Activated T-helper 1 cell treated with anti-CD3 and anti-CD28 coated beads, Interleukin-12 subunit alpha, Interleukin-12 subunit beta, Interleukin-2, Interleukin-4 antibody, amounts not matched to agents 30 ng/mL and 10 ng/mL and 1 ng/mL, durations not matched to agents 14 hours and 24 hours and 36 hours (primary cell): ENCODE measurements around the gene GRID2. TPM values are rescaled to one million over a fixed set of nuclear protein-coding genes. Genes with fewer than 3 reads are reported as not detected.

Experiments used
- DNase-seq: peaks from one replicate; pipeline ENCODE4 v3.0.0; 2021; ENCODE audit warnings: low spot score
- H3K27ac Mint-ChIP-seq: one replicate; pipeline ENCODE4 v1.8.0; 2021; ENCODE audit warnings: mild to moderate bottlenecking, mixed read lengths
- H3K27me3 Mint-ChIP-seq: one replicate; pipeline ENCODE4 v1.8.0; 2022; ENCODE audit warnings: mild to moderate bottlenecking, moderate library complexity, mixed read lengths; ENCODE audit not compliant: insufficient read depth
- H3K36me3 Mint-ChIP-seq: one replicate; pipeline ENCODE4 v1.8.0; 2021; ENCODE audit warnings: low read depth, mixed read lengths
- H3K4me1 Mint-ChIP-seq: one replicate; pipeline ENCODE4 v1.8.0; 2021; ENCODE audit warnings: low read depth, mixed read lengths
- H3K4me3 Mint-ChIP-seq: one replicate; pipeline ENCODE4 v1.8.0; 2021; ENCODE audit warnings: mild to moderate bottlenecking, moderate library complexity, mixed read lengths
- H3K9me3 Mint-ChIP-seq: one replicate; pipeline ENCODE4 v1.8.0; 2021; ENCODE audit warnings: mixed read lengths
- intact Hi-C: fragments of 100-400 bp; cut with micrococcal nuclease; formaldehyde crosslinking; loops from one replicate; pipeline ENCODE4 v1.15.1; 2024
- total RNA-seq: library from RNA; stranded (reverse); gene quantifications from 2 replicates; pipeline ENCODE4 v1.2.3, GENCODE V29; 2022

GRID2 gene
- total RNA-seq, 1 donor from 2014 or later, result not detected

DNA sequence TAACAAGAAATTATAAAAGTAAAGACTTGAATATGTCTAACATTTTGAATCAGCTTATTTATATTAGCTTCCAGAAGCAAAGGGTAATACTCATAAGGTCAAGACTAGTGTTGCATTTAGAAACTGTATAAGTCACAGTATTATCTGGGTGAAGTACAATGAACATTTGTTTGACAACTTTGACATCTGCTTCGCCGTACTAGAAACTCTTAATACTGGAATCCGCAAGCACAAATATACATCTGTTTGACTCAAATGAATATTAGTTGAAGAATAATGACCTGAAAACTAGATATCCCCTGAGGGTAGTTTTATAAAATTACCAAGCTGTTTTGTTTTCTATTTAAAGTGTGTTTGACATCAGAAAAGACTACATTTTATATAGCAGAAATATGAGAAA, 1389.4 kb downstream of the GRID2 start:
- no peak for DNase-seq
- H3K36me3 Mint-ChIP-seq, result no peaks in the 10 kb centered on the region
- H3K4me1 Mint-ChIP-seq, result no peaks in the 10 kb centered on the region
- no peaks in the 10 kb centered on the region for H3K27me3 Mint-ChIP-seq
- no peak overlapping the region for H3K4me3 Mint-ChIP-seq
- no peak overlapping the region for H3K27ac Mint-ChIP-seq
- intact Hi-C loops, result no loop called here
- H3K9me3 Mint-ChIP-seq, result no peaks in the 10 kb centered on the region

DNA sequence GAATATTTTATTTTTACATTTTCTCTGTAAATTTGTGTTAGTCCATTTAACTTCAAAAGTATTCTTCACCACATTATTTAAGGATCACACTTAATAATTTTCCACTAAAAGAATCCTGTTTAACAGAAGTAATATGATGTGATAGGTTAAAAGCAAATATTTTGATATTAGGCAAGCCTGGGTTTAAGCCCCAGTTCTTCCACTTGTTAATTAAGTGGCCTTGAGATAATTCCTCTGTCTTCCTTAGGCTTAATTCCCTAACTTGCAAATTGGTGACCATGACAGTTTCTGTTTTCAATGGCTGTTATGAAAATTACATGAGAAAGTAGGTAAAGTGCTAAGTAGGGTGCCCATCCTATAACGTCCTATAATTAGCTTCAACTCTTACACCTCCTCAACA, 1394.9 kb downstream of the GRID2 start:
- Mint-ChIP-seq H3K36me3 (no peaks in the 10 kb centered on the region), H3K9me3 (no peaks in the 10 kb centered on the region), H3K4me1 (no peaks in the 10 kb centered on the region), H3K27ac (no peak overlapping the region), H3K4me3 (no peak overlapping the region), H3K27me3 (no peaks in the 10 kb centered on the region)
- DNase-seq, result no peak
- intact Hi-C loops, result no loop called here

DNA sequence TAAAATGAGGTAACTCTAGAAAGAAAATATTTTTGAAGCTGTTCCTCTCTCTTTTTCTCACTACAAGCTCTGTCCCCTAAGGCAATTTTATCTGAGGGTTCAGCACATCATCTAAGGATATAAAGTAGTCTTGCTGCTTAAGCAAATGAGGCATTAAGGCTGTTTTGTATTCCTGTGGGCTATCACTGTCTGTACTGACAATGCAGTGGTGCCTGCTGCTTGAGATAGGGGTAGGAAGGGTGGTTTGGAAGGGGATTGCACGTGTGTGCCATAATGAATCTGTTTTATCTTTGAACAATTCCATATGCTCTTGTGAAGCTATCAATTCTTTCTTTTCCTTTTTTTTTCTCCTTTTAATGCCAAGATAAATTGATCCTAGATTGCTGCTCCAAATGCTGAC, 1396.8 kb downstream of the GRID2 start:
- Mint-ChIP-seq H3K4me3 (no peak overlapping the region), H3K4me1 (no peaks in the 10 kb centered on the region), H3K27me3 (no peaks in the 10 kb centered on the region), H3K36me3 (no peaks in the 10 kb centered on the region), H3K27ac (no peak overlapping the region), H3K9me3 (peaks cover 5% of the 10 kb centered on the region)
- intact Hi-C loops, result no loop called here
- no peak for DNase-seq

DNA sequence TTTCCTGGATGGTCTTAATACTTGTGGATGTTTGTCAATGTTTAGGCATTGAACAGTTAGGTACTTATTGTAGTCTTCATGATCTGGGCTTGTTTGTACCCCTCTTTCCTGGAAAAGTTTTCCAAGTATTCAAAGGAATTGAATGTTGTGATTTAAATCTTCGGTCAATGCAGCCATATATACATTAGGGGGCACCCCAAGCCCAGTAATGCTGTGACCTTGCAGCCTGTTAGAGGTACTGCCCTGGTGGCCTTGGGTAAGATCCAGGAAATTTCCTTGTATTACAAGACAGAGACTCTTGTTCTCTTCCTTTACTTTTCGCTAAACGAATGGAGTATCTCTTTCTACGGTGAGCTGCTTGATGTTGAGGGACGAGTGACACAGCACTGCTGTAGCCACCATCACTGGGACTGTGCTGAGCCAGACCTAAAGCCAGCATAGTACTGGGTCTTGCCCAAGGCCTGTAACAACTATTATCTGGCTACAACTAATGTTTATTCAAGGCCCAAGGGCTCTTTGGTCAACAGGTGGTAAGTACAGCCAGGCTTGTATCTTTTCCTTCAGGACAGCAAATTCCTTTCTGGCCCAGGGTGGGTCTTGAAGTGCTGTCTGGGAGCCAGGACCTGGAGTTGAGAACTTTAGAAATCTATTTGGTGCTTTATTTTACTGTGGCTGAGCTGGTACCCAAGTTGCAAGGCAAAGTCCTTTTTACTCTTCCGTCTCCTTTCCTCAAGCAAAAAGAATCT, 1406.5 kb downstream of the GRID2 start:
- no peaks in the 10 kb centered on the region for H3K36me3 Mint-ChIP-seq
- no peaks in the 10 kb centered on the region for H3K4me1 Mint-ChIP-seq
- H3K9me3 Mint-ChIP-seq, result no peaks in the 10 kb centered on the region
- no peaks in the 10 kb centered on the region for H3K27me3 Mint-ChIP-seq
- DNase-seq, result no peak
- H3K4me3 Mint-ChIP-seq, result no peak overlapping the region
- intact Hi-C loops, result no loop called here
- no peak overlapping the region for H3K27ac Mint-ChIP-seq

DNA sequence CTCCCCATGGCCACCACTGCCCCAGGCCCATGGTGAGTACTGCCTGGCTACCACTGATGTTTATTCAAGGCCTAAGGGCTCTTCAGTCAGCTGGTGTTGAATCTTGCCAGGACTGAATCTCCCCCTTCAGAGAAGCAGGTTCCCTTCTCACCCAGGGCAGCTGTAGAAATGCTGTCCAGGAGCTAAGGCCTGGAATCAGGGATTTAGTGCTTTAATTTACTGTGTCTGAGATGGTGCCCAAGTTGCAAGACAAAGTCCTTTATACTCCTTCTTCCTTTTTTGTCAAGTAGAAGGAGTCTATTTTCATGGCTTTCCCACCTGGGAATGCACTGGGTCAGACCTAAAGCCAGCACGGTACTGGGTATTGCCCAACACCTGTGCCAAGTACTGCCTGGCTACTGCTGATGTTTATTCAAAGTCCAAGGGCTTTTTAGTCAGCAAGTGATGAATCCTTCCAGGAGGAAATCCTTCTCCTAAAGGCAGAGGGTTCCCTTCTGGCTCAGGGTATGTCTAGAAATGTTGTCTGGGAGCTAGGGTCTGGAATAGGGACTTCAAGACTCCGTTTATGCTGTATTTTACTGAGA, 1407.2 kb downstream of the GRID2 start:
- Mint-ChIP-seq H3K9me3 (no peaks in the 10 kb centered on the region), H3K4me3 (no peak overlapping the region), H3K36me3 (no peaks in the 10 kb centered on the region), H3K4me1 (no peaks in the 10 kb centered on the region), H3K27ac (no peak overlapping the region), H3K27me3 (no peaks in the 10 kb centered on the region)
- intact Hi-C loops, result no loop called here
- no peak for DNase-seq

DNA sequence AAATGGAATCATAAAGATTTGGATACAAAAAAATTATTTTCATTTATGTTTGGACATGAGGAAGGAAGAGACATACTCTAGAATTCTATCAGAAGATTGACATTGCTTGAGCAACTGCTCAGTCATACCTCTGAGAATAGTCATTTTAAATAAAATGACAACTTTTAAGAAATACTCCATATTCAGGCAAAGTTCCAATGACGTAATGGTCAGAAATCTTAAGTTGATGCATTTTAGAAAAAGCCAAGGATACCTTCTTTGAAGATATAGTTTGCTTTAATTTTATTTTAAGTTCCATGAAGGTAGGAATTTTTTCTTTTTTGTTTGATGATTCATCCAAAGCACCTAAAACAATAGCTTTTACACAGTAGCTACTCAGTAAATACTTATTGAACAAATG, 1414.5 kb downstream of the GRID2 start:
- Mint-ChIP-seq H3K27me3 (no peaks in the 10 kb centered on the region), H3K27ac (no peak overlapping the region), H3K36me3 (no peaks in the 10 kb centered on the region), H3K4me3 (no peak overlapping the region), H3K9me3 (no peaks in the 10 kb centered on the region), H3K4me1 (no peaks in the 10 kb centered on the region)
- intact Hi-C loops, result no loop called here
- DNase-seq, result no peak

DNA sequence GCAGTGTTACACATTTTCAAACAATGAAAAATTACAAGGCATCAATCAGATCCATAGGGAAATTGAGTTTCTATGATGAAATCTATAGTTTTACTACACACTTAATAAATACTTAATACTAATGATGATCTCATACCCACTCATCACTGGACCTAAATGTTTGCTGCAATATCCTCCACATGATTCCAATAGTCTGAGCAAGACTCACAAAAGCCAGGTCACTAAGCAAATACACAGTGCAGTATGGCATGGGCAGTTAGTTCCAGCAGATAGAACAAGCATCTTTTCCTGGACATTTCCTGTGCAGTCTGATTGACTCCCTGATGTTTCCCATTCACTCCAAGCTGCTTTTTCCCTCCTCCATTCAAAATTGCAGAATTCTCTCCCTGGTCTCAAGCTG, 1415.8 kb downstream of the GRID2 start:
- H3K36me3 Mint-ChIP-seq, result no peaks in the 10 kb centered on the region
- no peak overlapping the region for H3K4me3 Mint-ChIP-seq
- H3K27ac Mint-ChIP-seq, result no peak overlapping the region
- no peaks in the 10 kb centered on the region for H3K27me3 Mint-ChIP-seq
- intact Hi-C loops, result no loop called here
- H3K4me1 Mint-ChIP-seq, result no peaks in the 10 kb centered on the region
- H3K9me3 Mint-ChIP-seq, result no peaks in the 10 kb centered on the region
- DNase-seq, result no peak

DNA sequence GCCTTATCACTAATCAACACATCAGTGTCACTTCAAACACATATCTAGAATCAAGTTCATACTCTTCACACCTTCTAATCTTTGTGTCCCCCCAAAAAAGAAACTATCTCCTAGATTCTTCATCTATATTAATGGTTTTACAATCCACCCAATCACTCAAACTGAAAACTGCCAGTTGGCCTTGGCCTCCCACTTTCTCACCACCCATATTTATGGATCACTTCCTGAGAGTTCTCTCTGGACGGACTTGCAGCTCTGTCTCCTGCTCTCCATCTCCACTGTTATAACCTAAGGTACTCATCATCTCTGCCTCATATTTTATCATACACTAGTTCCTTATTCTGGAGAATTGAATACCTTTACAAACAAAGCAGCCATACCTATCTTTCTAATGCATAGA, 1418.7 kb downstream of the GRID2 start:
- H3K27ac Mint-ChIP-seq, result no peak overlapping the region
- H3K27me3 Mint-ChIP-seq, result no peaks in the 10 kb centered on the region
- no peaks in the 10 kb centered on the region for H3K9me3 Mint-ChIP-seq
- H3K36me3 Mint-ChIP-seq, result no peaks in the 10 kb centered on the region
- no peak overlapping the region for H3K4me3 Mint-ChIP-seq
- H3K4me1 Mint-ChIP-seq, result no peaks in the 10 kb centered on the region
- intact Hi-C loops, result no loop called here
- no peak for DNase-seq

DNA sequence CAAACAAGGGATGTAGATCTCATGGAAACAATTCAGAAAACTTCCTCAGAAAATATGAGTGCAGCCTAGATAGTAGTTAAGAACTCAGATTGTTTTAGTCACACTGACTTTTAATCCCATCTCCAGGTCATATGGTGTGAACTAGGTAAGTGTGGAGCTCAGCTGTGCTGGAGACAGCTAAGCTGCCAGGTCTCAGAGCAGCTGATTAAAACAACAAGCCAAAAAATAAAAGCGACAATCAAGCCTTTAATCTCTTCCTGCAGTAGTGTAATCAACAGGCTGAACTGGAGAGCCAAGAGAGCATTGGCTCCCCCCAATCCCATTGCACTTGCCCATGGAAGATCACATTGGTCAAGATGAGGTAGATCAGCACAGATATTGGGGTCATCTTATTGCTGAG, 1426.5 kb downstream of the GRID2 start:
- Mint-ChIP-seq H3K9me3 (no peaks in the 10 kb centered on the region), H3K27ac (no peak overlapping the region), H3K4me3 (no peak overlapping the region), H3K27me3 (no peaks in the 10 kb centered on the region), H3K36me3 (no peaks in the 10 kb centered on the region), H3K4me1 (no peaks in the 10 kb centered on the region)
- intact Hi-C loops, result no loop called here
- no peak for DNase-seq

DNA sequence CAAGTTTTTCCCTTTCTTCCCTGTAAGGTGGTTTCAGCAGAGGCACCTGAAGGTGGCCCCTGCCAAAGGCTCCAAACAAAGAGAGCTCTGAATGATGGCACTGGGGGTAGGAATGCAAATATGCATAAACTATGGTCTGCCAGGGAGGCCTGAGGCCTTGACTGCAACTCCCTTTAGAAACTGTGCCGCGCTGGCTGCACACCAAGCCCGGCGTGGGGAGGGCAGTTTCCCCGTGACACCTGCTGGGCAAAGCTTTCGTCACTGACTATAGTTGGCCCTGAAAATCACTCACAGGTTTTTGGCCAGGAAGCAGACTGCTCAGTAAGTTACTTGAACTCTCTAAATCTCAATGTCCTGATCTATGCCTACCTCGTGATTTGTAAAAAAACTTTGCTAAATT, 1427.0 kb downstream of the GRID2 start:
- no peak overlapping the region for H3K4me3 Mint-ChIP-seq
- no peaks in the 10 kb centered on the region for H3K36me3 Mint-ChIP-seq
- no peak for DNase-seq
- H3K9me3 Mint-ChIP-seq, result no peaks in the 10 kb centered on the region
- H3K27ac Mint-ChIP-seq, result no peak overlapping the region
- H3K27me3 Mint-ChIP-seq, result no peaks in the 10 kb centered on the region
- intact Hi-C loops, result no loop called here
- no peaks in the 10 kb centered on the region for H3K4me1 Mint-ChIP-seq

DNA sequence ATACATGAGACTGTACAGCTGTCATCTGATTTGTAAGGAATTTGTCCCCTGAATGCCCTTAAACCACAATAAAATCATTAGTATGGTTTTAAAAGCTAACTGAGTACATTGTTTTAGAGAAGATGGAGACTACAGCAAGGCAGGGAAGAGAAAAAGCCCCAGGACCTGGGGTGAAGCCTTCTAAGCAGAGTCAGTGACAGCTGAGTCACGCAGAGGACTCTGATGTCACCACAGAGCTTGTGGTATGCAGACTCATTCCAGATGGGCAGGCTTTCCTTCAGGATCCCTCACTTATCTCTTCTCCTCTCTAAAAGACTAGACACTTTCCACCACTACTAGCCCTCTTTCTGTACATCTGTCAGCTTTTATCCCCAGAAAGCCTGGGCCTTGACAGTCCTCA, 1427.7 kb downstream of the GRID2 start:
- DNase-seq, result no peak
- intact Hi-C loops, result no loop called here
- H3K4me3 Mint-ChIP-seq, result no peak overlapping the region
- H3K27ac Mint-ChIP-seq, result no peak overlapping the region
- H3K27me3 Mint-ChIP-seq, result no peaks in the 10 kb centered on the region
- H3K36me3 Mint-ChIP-seq, result no peaks in the 10 kb centered on the region
- H3K9me3 Mint-ChIP-seq, result no peaks in the 10 kb centered on the region
- H3K4me1 Mint-ChIP-seq, result no peaks in the 10 kb centered on the region

DNA sequence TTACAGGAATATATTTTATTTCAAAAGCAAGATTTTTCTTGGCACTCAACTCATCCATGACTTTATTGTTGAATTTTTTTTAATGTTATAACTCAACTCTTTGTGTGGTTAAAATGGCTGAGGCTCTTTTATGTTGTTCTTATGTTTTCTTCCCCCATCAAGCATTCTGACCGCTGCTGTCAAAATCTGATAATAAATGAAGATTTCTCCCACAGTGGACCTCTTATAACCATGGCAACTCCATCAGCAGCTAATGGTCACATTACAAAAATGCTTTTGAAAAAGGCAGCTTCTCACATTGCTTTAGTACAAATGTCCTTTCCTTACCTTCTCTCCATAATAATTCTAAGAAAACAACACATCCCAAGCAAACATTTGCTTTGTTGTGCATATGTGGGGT, 1428.7 kb downstream of the GRID2 start:
- no peak for DNase-seq
- H3K27me3 Mint-ChIP-seq, result no peaks in the 10 kb centered on the region
- no peak overlapping the region for H3K27ac Mint-ChIP-seq
- intact Hi-C loops, result no loop called here
- H3K36me3 Mint-ChIP-seq, result no peaks in the 10 kb centered on the region
- no peak overlapping the region for H3K4me3 Mint-ChIP-seq
- H3K4me1 Mint-ChIP-seq, result no peaks in the 10 kb centered on the region
- H3K9me3 Mint-ChIP-seq, result no peaks in the 10 kb centered on the region

DNA sequence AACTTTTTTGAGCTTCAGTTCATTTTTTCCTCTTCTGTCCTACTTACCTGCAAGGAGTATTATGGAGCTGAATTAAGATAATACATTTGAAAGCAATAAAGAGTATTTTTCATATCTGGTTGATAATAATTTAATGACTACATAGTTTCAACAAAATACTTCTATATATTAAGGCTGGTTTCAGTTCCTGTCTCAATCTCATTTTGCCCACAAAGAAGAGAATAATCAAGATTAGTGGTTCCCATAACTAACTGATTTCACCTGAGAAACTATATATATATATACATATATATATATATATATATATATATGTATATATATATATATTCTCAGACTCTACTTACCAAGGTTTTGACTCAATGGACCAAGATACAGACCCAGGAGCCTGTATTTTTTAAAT, 1437.1 kb downstream of the GRID2 start:
- H3K27me3 Mint-ChIP-seq, result no peaks in the 10 kb centered on the region

DNA sequence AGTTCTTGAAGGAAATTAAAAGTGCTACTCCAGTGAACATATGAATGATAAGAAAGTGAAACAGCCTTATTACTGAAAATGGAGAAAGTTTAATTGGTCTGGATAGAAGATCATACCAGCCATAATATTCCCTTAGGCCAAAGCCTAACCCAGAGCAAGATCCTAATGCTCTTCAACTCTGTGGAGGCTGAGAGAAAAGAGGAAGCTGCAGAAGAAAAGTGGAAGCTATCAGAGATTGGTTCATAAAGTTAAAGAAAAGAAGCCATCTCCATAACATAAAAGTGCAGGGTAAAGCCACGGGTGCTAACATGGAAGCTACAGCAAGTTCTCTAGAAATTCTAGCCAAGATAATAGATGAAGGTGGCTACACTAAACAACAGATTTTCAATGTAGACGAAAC, 1439.3 kb downstream of the GRID2 start:
- Mint-ChIP-seq H3K27me3 (no peaks in the 10 kb centered on the region), H3K4me3 (no peak overlapping the region), H3K36me3 (no peaks in the 10 kb centered on the region), H3K9me3 (no peaks in the 10 kb centered on the region), H3K4me1 (no peaks in the 10 kb centered on the region), H3K27ac (no peak overlapping the region)
- intact Hi-C loops, result no loop called here
- DNase-seq, result no peak

More for the DNA sequence above, 1437.1 kb downstream of the GRID2 start:
- Mint-ChIP-seq H3K9me3 (no peaks in the 10 kb centered on the region), H3K27ac (no peak overlapping the region), H3K4me1 (no peaks in the 10 kb centered on the region), H3K4me3 (no peak overlapping the region), H3K36me3 (no peaks in the 10 kb centered on the region)
- no peak for DNase-seq
- intact Hi-C loops, result no loop called here
